ES-I3 (cell line): ENCODE data around the gene TRAPPC12.
A peak's percentile ranks its signal among the peaks of the same experiment; 100 is the strongest.

Source experiments
- H3K36me3 ChIP-seq: 2 replicates; pipeline ENCODE4 v1.6.1; 2013; ENCODE audit warnings: mild to moderate bottlenecking, low read length, control low read depth, moderate library complexity; ENCODE audit not compliant: insufficient read depth
- H3K4me1 ChIP-seq: 2 replicates; pipeline ENCODE4 v1.6.1; 2013; ENCODE audit warnings: mild to moderate bottlenecking, control low read depth, low read length; ENCODE audit not compliant: insufficient read depth
- H3K9ac ChIP-seq: 2 replicates; pipeline ENCODE4 v1.6.1; 2013; ENCODE audit warnings: low read depth, mild to moderate bottlenecking, low read length, moderate library complexity
- H3K9me3 ChIP-seq: 2 replicates; pipeline ENCODE4 v1.6.1; 2013; ENCODE audit warnings: mild to moderate bottlenecking, low read length, moderate library complexity; ENCODE audit not compliant: control insufficient read depth, insufficient read depth

TRAPPC12 gene

GRCh38 chr2:3518496-3519254 is 139.2 kb downstream of the TRAPPC12 start:
- H3K36me3 ChIP-seq = peaks cover 4% of the 10 kb centered on the region; the same call in 1 of the 2 replicates
- no peaks in the 10 kb centered on the region; the same call in 1 of the 2 replicates for H3K9me3 ChIP-seq
- no peaks in the 10 kb centered on the region for H3K4me1 ChIP-seq
- H3K9ac ChIP-seq = peak overlapping the region; percentile 87

GRCh38 chr2:3519255-3520205 is 140.0 kb downstream of the TRAPPC12 start, which contains the start of gene ADI1:
ADI1 (minus strand) TSS chr2:3519531; CDS start chr2:3519487, 44 bp downstream.
- Histone ChIP-seq H3K9me3 (no peaks in the 10 kb centered on the region; the same call in 1 of the 2 replicates), H3K4me1 (no peaks in the 10 kb centered on the region), H3K36me3 (peaks cover 4% of the 10 kb centered on the region; the same call in 1 of the 2 replicates), H3K9ac (peak within 1 kb of the TSS; percentile 87)

GRCh38 chr2:3520591-3520990 is 141.1 kb downstream of the TRAPPC12 start:
- Histone ChIP-seq H3K9ac (no peak overlapping the region), H3K4me1 (no peaks in the 10 kb centered on the region)

GRCh38 chr2:3522961-3523421 is 143.5 kb downstream of the TRAPPC12 start:
- no peaks in the 10 kb centered on the region for H3K36me3 ChIP-seq

More at GRCh38 chr2:3520591-3520990, 141.1 kb downstream of the TRAPPC12 start:
- Histone ChIP-seq H3K36me3 (peaks cover 4% of the 10 kb centered on the region; the same call in 1 of the 2 replicates), H3K9me3 (no peaks in the 10 kb centered on the region)

GRCh38 chr2:3523551-3524041 is 144.1 kb downstream of the TRAPPC12 start:
- Histone ChIP-seq H3K9me3 (no peaks in the 10 kb centered on the region), H3K36me3 (no peaks in the 10 kb centered on the region), H3K4me1 (no peaks in the 10 kb centered on the region), H3K9ac (no peak overlapping the region)

More at GRCh38 chr2:3522961-3523421, 143.5 kb downstream of the TRAPPC12 start:
- H3K9me3 ChIP-seq = no peaks in the 10 kb centered on the region
- H3K4me1 ChIP-seq = no peaks in the 10 kb centered on the region
- no peak overlapping the region for H3K9ac ChIP-seq

GRCh38 chr2:3526871-3527270 is 147.4 kb downstream of the TRAPPC12 start:
- Histone ChIP-seq H3K4me1 (no peaks in the 10 kb centered on the region), H3K9ac (no peak overlapping the region), H3K9me3 (no peaks in the 10 kb centered on the region), H3K36me3 (no peaks in the 10 kb centered on the region)

GRCh38 chr2:3527886-3528785 is 148.6 kb downstream of the TRAPPC12 start:
- Histone ChIP-seq H3K4me1 (no peaks in the 10 kb centered on the region), H3K9ac (no peak overlapping the region), H3K36me3 (no peaks in the 10 kb centered on the region), H3K9me3 (no peaks in the 10 kb centered on the region)
